D721Med (cell line): Measurements from ENCODE around the gene RABAC1.
"Not testable (repeated sequence)": the region's sequence is repeated elsewhere in the genome, so short reads cannot be mapped to it uniquely, and the experiment has no call there.

Experiments used
- DNase-seq: peaks from one replicate; pipeline ENCODE4 v3.0.0; 2011; ENCODE audit warnings: low spot score; ENCODE audit not compliant: insufficient read length
- FAIRE-seq: peaks from 2 replicates; lab custom pipeline; 2011; peaks lifted over from hg19 to GRCh38; lab: Jason Lieb, UNC
- CTCF ChIP-seq: IDR thresholded peaks from 2 replicates; pipeline ENCODE4 v1.5.1; 2012; ENCODE audit warnings: mild to moderate bottlenecking, control low read depth; ENCODE audit not compliant: insufficient read depth; ENCODE audit errors: missing control alignments

The RABAC1 gene

DNA sequence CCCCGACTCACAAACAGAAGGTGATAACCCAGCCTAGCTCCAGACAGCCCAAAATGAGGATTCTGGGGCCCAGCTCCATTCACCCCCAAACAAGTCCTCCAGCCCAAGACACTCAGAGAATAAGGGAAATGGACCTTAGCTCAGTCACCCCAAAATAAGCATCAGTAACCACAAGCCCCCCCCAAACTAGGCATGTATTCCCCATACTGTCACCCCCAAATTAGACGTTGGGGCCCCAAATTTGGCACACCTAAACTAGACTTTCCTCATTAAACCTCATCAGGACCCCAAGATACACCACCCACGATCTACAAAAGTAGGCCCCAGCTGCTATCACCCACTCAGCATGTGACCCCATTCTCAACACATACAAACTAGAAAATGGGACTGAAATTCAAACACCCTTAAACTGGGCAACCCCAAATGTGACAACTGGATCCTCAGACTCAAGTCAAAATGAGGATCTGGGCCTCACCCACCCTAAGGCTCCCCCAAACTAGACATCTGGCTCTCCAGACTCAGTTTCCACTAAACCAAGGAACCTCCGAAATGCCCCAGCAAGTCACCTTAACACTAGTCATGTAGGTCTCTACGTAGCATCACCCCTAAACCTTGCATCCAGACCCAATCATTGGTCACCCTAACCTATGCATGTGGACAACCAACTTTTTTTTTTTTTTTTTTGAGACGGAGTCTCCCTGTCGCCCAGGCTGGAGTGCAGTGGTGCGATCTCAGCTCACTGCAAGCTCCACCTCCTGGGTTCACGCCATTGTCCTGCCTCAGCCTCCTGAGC is 17.5 kb downstream of the RABAC1 start:
- FAIRE-seq = no peak
- no peak for DNase-seq
- no peak for TF ChIP-seq CTCF

DNA sequence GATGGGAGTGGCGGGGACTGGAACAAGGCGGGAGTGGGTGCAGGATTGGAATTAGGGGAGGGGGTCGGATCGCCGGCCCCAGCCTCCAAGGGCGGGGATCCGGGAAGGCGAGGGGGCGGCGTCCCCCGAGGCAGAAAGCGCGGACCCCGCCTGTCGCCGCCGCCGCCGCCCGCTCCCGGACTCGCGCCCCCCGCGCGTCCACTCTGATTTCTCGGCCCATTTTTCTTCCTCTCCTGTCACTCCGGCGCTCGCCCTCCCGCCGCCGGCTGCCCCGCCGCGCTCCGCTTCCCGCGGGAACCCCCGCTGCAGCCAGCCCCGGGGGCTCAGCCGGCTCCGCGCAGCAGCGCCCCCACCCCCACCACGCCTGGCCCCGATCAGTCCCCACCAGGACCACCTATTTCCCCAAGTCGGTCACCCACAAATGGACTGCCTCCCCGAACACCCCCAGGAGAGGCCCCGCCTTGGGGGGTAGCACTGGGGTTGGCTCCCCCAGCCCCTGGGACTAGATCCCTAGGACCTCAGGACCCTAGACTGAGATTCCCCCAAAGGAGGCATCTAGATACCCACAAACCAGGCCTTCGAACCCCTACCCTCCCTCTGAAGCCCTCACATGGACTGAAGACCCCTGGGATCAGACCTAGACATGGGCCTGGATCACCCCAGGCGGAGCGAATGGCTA is 18.3 kb downstream of the RABAC1 start:
- FAIRE-seq (no peak), DNase-seq (no peak)
- TF ChIP-seq CTCF = no peak

- FAIRE-seq (no peak), DNase-seq (peak; percentile 93)
Observed at GRCh38 chr19:41939861-41940730, 19.0 kb downstream of the RABAC1 start.

GRCh38 chr19:41939209-41939608 is 19.9 kb downstream of the RABAC1 start:
- FAIRE-seq, DNase-seq: not testable (repeated sequence)

More at GRCh38 chr19:41939861-41940730, 19.0 kb downstream of the RABAC1 start:
- TF ChIP-seq CTCF = no peak

DNA sequence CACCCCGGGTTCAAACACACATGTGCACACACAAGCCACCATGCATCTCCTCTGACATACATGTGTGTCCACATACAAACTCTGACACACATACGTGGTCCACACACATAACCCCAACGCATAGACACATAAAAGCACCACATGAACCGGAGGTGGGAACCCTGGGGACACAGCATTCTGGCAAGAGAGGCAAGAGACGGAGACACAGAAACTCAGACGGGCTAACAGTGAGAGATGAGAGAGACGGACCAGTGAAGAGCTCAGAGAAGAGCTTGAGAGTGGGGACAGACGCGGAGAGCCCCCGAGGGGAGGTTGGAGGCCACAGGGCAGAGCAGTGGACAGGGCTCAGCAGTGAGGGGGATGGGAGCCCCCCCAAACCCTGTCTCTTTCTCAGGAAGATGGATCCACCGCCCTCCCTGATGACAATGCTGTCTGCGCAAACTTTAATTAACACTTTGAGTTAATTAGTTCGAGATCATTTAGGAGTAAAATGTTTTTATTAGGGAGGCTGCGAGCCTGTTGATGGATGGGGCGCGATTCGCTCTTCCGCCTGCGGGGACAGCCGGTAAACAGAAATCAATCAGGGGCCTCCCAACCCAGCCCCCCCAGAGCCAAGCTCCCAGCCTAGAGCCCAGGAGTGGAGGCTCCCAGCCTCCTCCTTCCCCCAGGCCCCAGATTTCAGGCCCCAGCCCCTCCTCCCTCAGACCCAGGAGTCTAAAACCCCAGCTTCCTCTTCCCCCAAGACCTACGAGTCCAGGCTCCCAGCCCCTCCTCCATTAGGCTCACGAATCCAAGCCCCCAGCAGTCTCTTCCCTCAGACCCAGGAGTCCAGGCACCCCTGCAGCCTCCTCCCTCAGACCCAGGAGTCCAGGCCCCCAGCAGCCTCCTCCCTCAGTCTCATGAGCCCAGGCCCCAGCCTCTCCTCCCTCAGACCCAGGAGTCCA is 21.3 kb downstream of the RABAC1 start:
- no peak for TF ChIP-seq CTCF
- DNase-seq (no peak), FAIRE-seq (no peak)

DNA sequence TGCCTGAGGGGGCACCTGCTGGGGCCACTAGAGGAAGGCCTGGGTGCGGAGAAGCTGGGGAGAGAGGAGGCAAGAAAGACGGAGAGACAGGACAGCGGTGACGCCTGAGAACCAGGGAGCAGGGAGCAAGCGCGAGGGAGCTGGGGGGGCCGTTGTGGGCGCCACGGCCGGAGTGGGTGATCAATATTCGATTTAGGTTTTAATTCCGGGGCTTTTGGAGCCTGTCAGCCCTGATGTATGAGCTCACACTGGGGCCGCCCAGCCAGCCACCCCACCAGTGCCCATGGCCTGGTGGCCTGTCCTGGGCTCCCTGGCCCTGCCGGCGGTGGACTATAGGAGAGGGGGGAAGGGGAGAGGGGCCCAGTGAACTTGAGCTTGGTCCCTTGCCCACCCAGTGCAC is 22.2 kb downstream of the RABAC1 start:
- DNase-seq (no peak), FAIRE-seq (no peak)
- no peak for TF ChIP-seq CTCF
